HG03060 (cell line): ENCODE measurements around the gene UBASH3B.

Experiments used
- ATAC-seq: cut with Tn5 transposase; IDR thresholded peaks from one replicate; pipeline ENCODE4 v1.9.1; 2021; ENCODE audit warnings: low read depth, moderate number of reproducible peaks; ENCODE audit not compliant: unreplicated experiment

The UBASH3B gene

DNA sequence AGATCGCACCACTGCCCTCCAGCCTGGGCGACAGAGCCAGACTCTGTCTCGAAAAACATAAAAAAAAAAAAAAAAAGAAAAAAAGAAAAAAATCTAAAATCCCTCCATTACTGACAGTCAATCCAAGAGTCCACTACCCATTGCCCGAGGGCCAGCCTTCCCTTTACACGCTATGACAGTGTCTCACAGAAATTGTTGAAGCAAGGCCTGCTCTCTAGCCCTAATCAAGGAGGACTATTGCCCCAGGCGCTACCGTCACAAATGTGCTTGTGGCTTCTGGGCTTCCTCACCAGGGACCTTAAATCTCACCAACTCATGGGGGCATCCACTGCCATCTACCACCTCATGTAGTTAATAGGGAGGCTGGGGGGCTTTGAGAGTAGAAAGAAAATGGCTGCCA is 49.9 kb downstream of the UBASH3B start:
- ATAC-seq, result no peak

DNA sequence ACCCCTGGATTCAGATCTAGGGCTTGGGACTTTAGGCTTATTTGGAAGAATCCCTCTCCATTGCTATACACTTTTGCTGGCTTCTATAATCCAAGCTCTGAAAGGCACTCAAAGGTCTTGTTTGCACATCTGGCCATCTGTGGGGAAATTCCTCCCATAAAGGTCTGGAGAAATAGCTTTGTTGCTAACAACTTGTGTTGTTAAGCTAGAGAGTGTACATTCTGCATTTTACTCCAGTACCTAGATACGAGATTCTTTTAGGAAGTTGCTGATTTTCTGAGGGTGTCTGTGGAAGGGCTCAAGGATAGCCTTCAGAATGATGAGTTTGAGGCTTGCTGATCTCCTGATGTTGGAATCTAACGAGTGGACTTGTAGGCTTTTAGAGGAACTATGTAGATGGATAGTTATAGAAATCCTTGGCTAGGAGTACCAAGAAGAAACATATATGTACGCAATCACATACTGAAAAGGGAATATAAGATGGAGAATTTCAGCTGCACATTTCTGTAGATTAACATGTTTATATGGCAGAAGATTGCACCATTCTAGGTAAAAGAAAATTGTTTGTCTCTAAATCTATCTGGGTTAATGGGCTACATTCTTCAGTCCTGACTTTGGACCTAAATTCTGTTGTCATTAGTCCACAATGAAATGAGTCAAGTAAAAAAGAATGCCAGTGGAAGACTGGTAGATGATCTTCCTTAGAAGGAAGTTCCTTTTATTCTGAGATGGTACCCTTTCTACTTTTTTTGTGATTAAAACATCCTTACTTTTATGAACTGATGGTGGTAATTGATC is 51.0 kb downstream of the UBASH3B start:
- no peak for ATAC-seq

DNA sequence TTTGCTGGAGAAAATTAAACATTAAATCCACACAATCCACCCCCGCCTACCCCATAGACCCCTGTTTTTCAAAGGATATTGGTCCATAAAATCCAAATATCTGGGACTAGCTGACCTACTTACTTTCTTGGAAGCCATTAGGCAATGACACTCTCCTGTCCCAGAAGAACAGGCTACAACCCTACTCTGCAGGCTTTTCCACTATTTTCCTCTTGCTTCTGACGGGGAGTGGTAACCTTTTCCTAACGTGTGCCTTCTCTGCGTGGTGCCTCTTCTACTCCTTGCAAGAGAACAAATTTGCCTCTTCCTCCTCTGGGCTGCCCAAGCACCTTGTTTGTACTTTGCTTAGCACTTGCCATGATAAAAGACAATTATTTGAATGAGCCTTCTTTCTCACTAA is 51.6 kb downstream of the UBASH3B start:
- no peak for ATAC-seq

DNA sequence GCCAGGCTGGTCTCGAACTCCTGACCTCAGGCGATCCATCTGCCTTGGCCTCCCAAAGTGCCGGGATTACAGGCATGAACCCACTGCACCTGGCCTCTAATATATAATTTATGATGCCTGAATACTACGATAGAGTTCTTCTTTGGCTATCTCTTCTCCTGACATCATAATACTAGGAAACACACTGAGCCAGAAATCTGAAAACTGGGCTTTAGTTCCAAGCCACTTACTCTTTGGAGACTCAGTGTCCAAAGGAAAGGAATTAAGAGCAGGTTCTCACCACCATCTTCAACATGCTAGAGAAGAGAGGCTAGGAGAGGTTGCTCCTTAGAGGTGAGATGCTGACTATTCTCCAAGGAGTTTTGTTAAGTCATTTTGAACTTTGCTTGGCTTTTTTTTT is 52.4 kb downstream of the UBASH3B start:
- no peak for ATAC-seq

DNA sequence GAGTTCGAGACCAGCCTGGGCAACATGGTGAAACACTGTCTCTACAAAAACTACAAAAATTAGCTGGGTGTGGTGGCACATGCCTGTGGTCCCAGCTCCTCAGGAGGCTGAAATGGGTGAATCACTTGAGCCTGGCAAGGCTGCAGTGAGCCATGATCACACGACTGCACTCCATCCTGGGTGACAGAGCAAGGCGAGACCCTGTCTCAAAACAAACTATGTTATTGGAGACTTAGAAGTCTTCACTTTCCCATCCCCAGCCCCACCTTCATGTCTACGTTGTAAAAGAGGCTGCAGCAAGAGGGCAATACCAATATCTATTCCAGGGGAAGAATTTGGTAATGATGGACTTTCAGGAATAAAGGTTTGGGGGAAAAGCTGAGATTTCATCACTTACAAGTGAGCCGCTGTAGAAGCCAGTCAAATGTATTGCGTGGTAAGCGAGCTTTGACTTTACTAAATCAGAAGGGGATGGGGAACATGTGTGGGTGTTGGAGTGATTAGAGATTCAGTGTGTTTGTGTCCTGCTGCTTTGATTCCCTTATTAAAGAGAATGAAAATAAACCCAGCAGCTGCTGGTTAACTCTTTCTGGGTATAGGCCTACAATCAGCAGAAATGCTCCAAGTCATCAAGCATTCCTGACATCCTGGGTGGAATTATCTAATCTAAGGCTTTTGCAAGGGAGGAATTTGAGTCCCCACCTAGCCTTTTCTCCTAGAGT is 53.7 kb downstream of the UBASH3B start:
- no peak for ATAC-seq

DNA sequence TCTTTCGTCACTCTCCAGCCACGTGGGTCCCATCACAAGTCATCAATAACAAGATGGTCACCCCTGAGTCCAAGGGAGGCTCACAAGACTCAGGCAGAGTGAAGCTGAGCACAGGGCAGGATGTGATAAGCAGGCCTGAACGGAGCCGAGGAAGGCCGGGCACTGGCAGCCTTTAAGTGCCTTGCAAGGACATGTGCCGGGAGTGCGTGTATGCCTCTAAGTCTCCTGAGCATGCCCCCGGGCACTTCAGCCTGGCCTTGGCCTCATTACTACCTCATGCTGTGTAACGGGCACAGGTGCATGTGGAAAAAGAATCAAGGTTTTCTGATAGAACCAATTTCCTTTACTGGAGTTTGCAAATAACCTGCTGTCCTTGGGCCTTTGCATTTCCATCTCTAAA is 55.8 kb downstream of the UBASH3B start:
- no peak for ATAC-seq

DNA sequence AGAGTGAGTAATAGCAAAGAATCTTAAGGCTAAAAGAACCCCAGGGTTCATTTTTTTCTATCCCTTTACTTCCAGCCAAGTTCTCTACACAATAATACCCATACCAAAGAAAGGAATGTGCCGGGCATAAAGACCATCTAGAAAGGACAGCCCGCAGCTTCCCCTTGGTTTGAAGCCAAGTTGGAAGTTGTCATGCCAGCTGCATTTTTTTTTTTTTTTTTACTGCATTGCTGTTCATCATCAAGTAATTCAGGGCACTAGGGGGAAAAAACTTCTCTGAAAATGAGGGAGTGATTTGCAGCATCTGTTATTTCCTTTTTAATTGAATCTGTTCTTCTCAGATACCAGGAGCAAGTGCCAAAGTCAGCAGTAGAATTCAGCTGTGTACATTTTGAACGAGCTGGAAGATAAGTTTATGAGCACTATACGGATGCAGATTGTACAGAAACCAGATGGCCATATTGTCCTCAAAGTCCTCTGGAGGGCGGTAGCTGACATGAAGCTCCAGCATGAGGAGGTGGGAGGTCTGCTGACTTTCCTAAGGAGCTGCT is 56.4 kb downstream of the UBASH3B start:
- no peak for ATAC-seq

DNA sequence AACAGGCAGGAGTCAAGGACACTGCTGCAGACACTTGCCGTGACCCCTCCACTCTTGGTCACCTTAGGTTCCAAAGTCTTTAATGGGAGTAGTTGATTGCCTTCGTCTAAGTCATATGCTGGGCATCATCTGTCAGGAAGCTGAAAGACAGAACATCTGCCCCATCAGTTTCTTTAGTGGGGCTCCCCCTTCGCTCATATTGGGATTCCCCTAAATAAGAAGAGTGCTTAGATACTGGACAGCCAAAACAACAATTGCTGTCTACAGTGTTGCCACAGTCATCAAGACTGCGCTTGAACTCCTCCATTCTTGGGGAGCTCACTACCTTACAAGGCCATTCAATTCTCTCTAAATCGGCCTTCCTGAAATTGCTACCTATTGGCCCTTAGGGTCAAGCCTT is 58.5 kb downstream of the UBASH3B start:
- no peak for ATAC-seq

DNA sequence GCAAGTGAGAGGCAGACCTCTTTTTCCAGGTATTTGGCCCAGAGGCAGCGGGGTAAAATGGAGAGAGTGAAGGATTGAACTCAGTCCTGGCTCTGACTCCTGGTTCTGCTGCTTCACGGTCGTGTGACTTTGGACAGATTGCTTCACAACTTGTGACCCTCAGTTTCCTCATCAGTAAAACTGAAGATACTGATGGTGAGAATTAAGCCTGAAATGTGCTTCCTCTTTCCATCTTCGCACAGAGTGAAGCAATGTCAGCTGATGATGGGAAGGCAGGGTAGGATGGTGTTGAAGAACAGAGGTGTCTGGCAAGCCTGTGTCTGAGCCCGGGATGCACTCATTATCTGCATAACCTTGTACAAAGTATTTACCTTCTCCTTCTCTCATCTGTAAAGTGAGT is 59.0 kb downstream of the UBASH3B start:
- no peak for ATAC-seq

DNA sequence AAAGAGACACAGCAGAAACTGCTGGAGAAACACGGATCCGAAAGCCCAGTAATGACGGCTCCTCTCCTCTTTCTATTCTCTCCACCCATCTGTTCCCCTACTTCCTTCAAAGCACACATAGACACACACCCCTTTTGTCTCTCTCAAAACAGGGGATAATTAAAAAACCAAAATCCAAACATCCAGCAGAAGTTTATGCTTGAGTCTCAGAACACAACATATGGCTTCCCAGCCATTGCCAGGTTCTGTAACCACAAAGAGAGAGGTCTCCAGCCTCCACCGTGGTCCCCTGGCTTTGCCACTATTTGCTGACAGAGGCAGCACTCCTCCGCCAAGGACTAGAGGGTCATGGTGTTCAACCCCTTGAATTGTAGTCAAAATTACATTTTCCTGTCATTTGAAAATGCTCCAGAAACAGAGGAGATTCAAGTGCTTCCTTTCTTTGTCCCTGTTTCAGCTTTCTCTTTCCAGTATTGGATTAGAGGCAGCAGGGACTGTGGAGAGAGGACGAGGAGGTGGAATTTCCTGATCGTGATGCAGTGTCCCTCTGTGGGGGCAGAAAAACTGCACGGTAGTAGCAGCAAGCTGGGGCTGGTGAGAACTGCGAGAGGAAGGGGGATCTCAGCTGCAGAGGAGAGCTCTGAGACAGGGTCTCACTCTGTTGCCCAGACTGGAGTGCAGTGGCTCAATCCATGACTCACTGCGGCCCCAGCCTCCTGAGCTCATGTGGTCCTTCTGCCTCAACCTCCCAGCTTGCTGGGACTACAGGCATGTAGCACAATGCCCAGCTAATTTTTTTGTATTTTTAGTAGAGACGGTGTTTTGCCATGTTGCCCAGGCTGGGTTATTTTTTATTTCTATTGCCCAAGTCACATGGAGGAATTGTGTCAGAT is 60.3 kb downstream of the UBASH3B start:
- ATAC-seq, result no peak

DNA sequence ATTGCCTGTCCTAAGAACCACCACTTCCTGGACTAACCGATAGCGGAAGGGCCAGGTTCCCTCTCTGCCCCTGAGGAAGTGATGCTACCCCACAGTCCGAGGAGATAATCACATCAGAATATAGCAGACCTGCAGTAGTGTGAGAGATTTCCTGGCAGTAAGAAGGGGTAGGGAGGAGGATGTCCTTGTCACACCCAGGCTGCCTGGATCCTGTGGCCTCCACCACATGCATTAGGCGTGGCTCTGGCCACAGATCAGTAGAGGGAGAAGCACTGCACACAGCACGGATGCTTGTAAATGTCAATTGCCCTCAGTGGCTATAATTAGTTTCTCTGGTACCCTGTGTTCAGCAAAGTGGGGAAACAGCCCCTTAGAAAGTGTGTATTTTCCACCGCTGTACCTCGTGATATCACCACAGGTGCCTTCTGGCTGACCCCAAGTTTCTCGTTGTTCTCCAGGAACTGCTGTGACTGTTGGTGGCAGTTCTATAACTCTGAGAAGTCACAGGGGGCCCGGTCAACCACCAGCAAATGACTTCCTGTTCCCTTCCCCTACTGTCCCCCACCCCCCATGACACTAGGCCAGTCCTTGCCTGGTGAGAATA is 61.8 kb downstream of the UBASH3B start:
- ATAC-seq, result peak; percentile 96

DNA sequence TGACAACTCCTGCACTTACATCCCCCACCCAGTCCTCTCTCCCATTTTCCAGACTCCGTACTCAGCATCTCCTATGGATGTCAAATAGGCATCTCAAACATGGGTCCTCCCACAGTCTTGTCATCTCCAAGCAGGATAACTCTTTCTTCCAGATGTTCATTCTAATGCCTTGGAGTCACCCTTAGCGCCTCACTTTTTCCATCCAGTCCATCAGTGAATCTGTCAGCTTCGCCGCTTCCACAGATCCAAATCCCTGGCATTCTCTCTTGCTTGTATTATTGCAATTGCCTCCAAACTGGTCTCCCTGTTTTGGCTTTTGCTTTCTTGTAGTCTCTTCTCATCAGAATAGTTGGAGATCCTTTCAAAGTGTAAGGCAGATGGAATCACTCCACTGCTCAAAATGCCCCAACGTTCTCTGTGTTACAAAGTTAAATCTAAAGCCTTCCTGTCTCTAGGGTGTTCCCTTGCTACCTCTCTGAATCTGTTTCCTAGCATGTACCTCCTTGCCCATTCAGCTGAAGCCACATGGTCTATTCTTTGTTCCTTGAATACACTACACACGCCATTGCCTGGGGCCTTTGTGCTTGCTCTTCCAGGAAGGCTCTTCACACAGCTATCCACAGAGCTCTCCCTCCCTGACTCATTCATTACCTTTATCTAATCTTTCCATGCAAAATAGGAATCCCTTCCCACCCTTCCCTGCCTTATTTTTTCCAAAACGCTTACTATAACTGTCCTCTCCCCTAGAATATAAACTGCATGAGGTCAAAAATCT is 64.8 kb downstream of the UBASH3B start:
- ATAC-seq, result no peak

DNA sequence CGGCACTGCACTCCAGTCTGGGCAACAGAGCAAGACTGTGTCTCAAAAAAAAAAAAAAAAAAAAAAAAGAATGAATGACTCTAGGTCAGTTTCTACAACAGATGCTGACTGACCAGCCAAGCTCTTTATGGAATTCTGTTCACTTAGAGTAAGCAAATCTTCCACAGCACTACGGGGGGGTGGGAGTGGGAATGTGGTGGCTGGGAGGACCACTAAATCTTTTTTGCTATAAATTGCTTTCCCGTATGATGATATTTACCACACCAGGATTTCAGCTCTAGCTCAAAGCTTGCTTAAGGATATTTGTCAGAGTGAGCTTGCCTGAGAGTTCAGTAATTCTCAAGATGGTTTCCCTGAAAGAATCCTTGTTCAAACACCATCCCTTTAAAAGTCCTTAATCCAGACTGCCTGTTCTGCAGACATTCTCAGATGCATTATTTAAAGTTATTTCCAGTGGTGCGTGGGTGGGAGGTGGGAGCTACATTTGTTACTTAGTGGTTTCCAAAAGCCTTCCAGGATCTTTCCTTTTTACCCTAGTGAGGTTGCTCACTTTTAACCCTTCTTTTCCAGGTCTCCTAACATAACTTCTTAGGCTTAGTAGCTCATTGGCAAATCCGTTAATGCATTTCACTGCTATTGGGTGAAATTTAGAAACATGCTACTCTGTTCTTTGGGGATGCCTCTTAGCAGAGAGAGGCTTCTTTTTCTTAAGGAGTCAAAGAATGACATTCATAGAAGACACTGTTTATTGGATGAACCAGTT is 65.9 kb downstream of the UBASH3B start:
- ATAC-seq, result no peak

DNA sequence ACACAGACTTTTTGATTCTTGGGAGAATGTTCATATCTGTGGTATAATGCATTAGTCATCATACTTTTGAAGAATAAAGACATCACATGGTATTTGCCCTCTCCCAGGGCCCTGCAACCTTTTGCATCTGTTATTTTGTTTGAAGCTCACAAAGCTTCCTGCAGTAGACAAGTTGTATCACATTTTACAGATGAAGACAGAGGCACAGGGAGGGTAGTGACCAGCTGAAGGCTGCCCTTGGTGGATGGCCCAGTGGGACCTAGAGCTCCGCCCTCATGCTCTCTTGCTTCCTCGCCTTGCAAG is 66.4 kb downstream of the UBASH3B start:
- ATAC-seq, result no peak

DNA sequence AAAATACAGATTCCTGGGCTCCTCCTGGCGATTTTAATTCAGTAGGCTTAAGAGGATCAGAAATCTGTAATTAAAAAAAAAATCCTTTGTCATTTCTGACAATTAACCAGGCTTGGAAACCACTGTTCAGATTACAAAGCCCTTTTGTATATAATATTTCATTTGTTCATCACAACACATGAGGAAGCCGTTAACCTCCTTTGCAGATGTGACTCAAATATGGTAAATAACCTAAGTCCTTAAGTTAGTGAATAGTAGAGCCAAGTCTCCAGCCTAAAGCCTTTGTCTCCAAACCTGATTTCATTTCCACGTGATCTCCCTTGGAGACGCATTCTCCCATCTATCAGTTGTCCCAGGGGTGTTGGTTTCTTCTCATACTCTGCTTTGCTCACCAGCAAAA is 67.6 kb downstream of the UBASH3B start:
- ATAC-seq, result no peak

DNA sequence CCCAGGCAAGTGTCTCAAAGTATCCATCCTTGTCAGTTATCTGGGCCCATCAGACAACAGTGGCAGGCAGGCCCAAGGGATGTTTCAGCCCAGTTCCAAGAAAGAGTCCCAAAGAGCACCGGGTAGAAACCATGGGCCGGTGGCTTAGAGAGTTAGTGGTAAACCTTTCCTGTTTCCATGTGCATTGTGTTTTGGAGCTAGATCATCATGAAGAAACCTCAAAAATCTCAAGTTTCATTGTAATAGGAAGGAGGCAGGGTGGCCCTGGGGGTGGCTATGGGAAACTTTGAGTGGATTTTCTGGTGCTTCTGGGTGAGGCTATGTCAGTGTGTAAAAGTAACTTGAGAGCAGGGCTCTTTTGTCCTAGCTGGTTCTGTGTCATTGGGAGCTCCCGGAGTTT is 68.1 kb downstream of the UBASH3B start:
- ATAC-seq, result no peak

DNA sequence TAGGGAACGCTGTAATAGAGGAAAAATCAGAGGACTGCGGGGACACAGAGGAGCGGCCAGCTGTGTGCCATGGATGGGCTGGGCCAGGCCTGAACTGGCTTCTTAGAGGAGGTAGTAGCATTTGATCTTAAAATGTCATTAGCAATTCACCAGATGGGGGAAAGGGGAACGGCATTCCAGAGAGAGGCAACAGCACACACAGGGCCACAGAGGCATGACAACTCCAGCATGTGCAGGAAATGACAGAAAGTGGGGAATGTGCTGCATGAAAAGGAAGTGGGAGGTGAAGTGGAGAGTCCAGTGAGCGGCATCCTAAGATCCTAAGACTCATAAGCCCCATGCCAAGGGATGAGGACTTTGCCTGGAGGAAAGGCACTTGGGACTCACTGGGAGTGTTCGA is 69.0 kb downstream of the UBASH3B start:
- ATAC-seq, result no peak

DNA sequence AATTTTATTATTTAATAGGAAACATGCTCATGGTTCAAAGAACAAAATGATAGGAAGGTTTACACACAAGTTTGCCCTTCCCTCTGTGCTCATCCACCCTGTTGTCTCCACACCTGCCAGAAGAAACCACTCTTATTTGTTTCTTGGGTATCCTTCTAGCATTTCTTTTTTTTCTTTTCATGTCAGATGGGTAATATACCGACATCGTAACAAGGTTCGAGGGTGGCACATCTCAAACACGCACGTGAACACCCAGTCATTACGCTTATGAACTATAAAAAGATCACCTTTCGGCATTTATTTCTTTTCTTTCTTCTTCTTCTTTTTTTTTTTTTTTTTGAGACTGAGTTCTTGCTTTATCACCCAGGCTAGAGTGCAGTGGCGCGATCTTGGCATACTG is 70.5 kb downstream of the UBASH3B start:
- ATAC-seq, result no peak
